ENCODE measurements around the gene ATP6V0B.

- TF ChIP-seq SPI1 (IDR thresholded peaks at IDR 0.05; ENCODE audit: low read depth, low read length) = no peak
- no peak for TF ChIP-seq POLR2A (IDR thresholded peaks at IDR 0.05; ENCODE audit: low read depth, low read length)
- no peak for TF ChIP-seq POLR2AphosphoS5 (IDR thresholded peaks at IDR 0.05; ENCODE audit: low read depth, low read length)
- TF ChIP-seq TAF1 (IDR thresholded peaks at IDR 0.05; ENCODE audit: low read depth, low read length) = no peak
These were observed 41.5 kb downstream of the ATP6V0B start for GRCh38 chr1:44016041-44016889.
